Measurements from ENCODE around the gene RRAGC. TPM values are rescaled to one million over a fixed set of nuclear protein-coding genes. Genes with fewer than 3 reads are reported as not detected.

The RRAGC gene
- total RNA-seq, 1 experiment from 2014 or later, result 25.9 TPM

- Mint-ChIP-seq H3K27ac (ENCODE audit: unreplicated experiment) (no peak overlapping the region), H3K36me3 (ENCODE audit: insufficient read depth, unreplicated experiment) (peaks cover 9% of the 10 kb centered on the region), H3K27me3 (ENCODE audit: unreplicated experiment) (no peaks in the 10 kb centered on the region), H3K4me3 (ENCODE audit: low read depth, unreplicated experiment) (no peak overlapping the region), H3K9me3 (ENCODE audit: low read depth, unreplicated experiment) (no peaks in the 10 kb centered on the region), H3K4me1 (ENCODE audit: low read depth, unreplicated experiment) (peaks cover 11% of the 10 kb centered on the region)
- DNase-seq, result no peak
- CTCF ChIA-PET, result interaction anchor here (0.7 kb wide), 1 partner anchor 86 kb away, joined by 3 read pairs; no protein-coding TSS in a partner anchor
- TF ChIP-seq, protein P1, sequence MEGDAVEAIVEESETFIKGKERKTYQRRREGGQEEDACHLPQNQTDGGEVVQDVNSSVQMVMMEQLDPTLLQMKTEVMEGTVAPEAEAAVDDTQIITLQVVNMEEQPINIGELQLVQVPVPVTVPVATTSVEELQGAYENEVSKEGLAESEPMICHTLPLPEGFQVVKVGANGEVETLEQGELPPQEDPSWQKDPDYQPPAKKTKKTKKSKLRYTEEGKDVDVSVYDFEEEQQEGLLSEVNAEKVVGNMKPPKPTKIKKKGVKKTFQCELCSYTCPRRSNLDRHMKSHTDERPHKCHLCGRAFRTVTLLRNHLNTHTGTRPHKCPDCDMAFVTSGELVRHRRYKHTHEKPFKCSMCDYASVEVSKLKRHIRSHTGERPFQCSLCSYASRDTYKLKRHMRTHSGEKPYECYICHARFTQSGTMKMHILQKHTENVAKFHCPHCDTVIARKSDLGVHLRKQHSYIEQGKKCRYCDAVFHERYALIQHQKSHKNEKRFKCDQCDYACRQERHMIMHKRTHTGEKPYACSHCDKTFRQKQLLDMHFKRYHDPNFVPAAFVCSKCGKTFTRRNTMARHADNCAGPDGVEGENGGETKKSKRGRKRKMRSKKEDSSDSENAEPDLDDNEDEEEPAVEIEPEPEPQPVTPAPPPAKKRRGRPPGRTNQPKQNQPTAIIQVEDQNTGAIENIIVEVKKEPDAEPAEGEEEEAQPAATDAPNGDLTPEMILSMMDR (IDR thresholded peaks at IDR 0.05; ENCODE audit: unreplicated experiment), result no peak
- intact Hi-C loops (cut with micrococcal nuclease; ENCODE audit: unreplicated experiment), result no loop called here
- BruUV-seq (replicated peaks), result no TSS peak
Measured at GRCh38 chr1:38867208-38867607, 7.6 kb upstream of the RRAGC start.

DNA sequence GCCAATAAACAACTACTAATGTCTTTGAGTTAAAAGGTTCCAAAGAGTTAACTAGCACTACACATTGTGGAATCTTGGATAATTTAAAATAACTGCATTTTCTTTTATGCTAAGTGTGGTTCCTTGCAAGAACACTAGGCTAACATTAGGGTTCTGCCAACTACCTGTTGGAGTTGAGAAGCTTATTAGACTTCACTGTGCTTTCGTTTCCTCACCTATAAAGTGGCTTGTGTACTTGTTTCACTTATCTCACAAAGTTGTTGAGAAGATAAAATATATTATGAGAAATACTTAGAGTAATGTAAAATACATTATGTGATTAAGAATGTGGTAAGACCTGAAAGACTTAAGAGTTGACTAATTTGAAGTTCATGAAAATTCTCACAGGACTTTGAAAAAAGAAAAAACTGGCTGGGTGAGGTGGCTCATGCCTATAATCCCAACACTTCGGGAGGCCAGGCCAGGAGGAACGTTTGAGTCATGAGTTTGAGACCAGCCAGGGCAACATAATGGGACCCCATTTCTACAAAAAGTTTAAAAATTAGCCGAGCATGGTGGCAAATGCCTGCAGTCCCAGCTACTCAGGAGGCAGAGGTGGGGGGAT, 5.6 kb upstream of the RRAGC start:
- Mint-ChIP-seq H3K36me3 (ENCODE audit: insufficient read depth, unreplicated experiment) (peaks cover 6% of the 10 kb centered on the region), H3K4me3 (ENCODE audit: low read depth, unreplicated experiment) (no peak overlapping the region), H3K27ac (ENCODE audit: unreplicated experiment) (no peak overlapping the region), H3K9me3 (ENCODE audit: low read depth, unreplicated experiment) (no peaks in the 10 kb centered on the region), H3K4me1 (ENCODE audit: low read depth, unreplicated experiment) (no peaks in the 10 kb centered on the region), H3K27me3 (ENCODE audit: unreplicated experiment) (no peaks in the 10 kb centered on the region)
- DNase-seq, result no peak
- BruUV-seq (replicated peaks), result no TSS peak
- TF ChIP-seq, protein P1 (IDR thresholded peaks at IDR 0.05; ENCODE audit: unreplicated experiment), result no peak
- intact Hi-C loops (cut with micrococcal nuclease; ENCODE audit: unreplicated experiment), result no loop called here
- CTCF ChIA-PET, result interaction anchor here (0.6 kb wide), 1 partner anchor 93 kb away, joined by 3 read pairs; no protein-coding TSS in a partner anchor

DNA sequence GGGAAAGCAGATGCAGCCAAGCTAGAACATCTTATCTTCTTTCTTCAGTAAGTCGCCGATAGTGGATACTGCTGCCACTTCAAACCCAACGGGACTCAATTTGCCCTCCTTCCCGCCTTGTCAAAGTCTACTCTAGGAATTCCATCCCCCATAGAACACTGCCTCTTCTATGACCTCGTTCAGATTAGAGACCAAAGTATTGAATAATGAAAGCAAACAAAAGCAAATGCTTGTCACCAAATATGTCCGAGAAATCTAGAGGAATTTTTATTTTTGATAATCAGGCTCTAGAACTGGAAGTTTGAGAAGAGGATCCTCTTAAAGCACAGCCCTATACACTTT, 853 bp upstream of the RRAGC start:
- Mint-ChIP-seq H3K27ac (ENCODE audit: unreplicated experiment) (peak overlapping the region; percentile 74), H3K4me3 (ENCODE audit: low read depth, unreplicated experiment) (peak overlapping the region; percentile 91), H3K4me1 (ENCODE audit: low read depth, unreplicated experiment) (peaks cover 8% of the 10 kb centered on the region), H3K9me3 (ENCODE audit: low read depth, unreplicated experiment) (no peaks in the 10 kb centered on the region), H3K36me3 (ENCODE audit: insufficient read depth, unreplicated experiment) (peaks cover 32% of the 10 kb centered on the region), H3K27me3 (ENCODE audit: unreplicated experiment) (no peaks in the 10 kb centered on the region)
- BruUV-seq (replicated peaks), result TSS peak; percentile 57
- DNase-seq, result no peak
- intact Hi-C loops (cut with micrococcal nuclease; ENCODE audit: unreplicated experiment), result no loop called here
- CTCF ChIA-PET, result no interaction called here
- TF ChIP-seq, protein P1 (IDR thresholded peaks at IDR 0.05; ENCODE audit: unreplicated experiment), result no peak

DNA sequence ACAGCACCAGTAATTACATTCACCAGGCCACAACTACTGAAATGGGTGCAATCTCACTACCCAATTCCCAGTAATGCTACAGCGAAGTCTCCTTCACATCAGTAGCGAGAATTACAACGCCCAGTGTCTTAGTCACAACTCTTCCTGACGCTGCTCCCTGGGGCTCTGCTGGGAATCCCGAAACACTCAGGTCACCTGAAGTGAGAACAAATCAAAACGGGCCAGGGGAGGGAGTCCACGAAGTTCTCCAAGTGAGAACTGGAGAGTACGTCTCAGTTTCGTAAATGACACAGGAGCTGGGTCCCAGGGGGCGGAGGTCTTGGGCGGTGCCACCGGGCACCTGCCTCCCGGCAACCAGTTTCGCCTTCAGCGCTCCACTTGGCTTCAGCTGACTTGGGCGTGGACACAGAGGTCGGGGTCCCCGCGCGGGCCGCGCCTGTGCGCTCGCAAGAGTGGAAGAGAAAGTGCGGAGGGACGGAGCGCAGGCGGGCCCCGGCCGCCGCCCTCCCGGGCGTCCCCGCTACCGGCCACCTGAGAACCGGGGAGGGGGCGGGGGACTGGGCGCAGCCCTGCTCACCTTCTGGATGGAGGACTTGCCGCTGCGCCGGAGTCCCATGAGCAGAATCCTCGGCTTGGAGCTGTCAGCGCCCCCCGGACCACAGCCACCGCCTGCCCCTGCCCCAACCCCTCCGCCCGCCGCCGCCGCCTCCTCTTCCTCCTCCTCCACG, 575 bp downstream of the RRAGC start:
- peak overlapping the region; percentile 91 for H3K4me3 Mint-ChIP-seq (ENCODE audit: low read depth, unreplicated experiment)
- H3K36me3 Mint-ChIP-seq (ENCODE audit: insufficient read depth, unreplicated experiment), result peaks cover 43% of the 10 kb centered on the region
- intact Hi-C loops (cut with micrococcal nuclease; ENCODE audit: unreplicated experiment), result loop anchor here (2.0 kb wide), 2 partner anchors 158 to 234 kb away; no protein-coding TSS in a partner anchor
- no peaks in the 10 kb centered on the region for H3K27me3 Mint-ChIP-seq (ENCODE audit: unreplicated experiment)
- DNase-seq, result peak; percentile 43
- H3K4me1 Mint-ChIP-seq (ENCODE audit: low read depth, unreplicated experiment), result peaks cover 8% of the 10 kb centered on the region
- no peak overlapping the region for H3K27ac Mint-ChIP-seq (ENCODE audit: unreplicated experiment)
- H3K9me3 Mint-ChIP-seq (ENCODE audit: low read depth, unreplicated experiment), result no peaks in the 10 kb centered on the region
- TF ChIP-seq, protein P1 (IDR thresholded peaks at IDR 0.05; ENCODE audit: unreplicated experiment), result no peak
- CTCF ChIA-PET, result interaction anchor here (1.0 kb wide), 1 partner anchor 234 kb away, joined by 3 read pairs; no protein-coding TSS in a partner anchor
- no TSS peak for BruUV-seq (replicated peaks)

All from Calu3 (cell line).